ENCODE data around the gene ABL1.

Gene ABL1

DNA sequence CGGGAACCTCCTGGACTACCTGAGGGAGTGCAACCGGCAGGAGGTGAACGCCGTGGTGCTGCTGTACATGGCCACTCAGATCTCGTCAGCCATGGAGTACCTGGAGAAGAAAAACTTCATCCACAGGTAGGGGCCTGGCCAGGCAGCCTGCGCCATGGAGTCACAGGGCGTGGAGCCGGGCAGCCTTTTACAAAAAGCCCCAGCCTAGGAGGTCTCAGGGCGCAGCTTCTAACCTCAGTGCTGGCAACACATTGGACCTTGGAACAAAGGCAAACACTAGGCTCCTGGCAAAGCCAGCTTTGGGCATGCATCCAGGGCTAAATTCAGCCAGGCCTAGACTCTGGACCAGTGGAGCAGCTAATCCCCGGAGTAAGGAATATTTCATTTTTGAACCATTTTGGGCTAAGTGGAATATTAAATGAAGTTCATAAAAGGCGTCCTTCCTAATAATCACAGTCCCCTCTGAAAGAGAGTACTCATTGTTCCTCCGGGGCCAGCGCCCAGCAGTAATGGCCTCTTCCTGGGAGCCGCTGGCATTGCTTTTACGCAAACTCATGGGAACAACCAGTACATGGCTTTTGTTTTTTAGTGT is 38.0 kb downstream of the ABL1 start:
- no peak for DNase-seq

DNA sequence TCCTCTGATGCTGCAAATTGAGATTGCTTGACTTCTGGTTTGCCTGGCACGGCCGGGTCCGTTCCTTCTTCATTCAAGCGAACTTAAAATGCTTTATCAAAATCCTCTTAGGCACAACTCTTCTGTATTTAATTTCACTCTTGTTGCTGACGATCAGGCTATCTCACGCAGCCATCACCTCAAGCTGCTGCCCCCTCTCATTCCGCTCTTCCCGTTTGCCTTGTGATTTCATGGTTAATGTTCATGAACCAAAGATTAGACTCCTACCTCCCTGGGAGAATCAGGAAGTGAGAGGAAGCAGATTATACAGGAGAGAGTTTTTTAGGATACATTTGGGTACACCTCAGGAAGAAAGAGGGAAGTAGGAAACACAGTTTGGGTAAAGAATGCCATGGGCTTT is 38.9 kb downstream of the ABL1 start:
- DNase-seq: no peak

DNA sequence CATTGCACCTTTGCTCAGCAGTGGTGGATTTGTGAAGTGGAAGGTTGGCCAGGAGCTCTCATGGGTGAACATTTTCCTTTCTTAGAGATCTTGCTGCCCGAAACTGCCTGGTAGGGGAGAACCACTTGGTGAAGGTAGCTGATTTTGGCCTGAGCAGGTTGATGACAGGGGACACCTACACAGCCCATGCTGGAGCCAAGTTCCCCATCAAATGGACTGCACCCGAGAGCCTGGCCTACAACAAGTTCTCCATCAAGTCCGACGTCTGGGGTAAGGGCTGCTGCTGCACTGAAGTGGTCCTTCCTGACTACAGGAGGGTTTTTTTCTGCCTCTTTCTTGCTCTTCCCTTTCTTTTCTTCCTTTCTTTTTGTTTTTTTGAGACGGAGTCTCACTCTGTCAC is 39.7 kb downstream of the ABL1 start:
- DNase-seq: no peak

DNA sequence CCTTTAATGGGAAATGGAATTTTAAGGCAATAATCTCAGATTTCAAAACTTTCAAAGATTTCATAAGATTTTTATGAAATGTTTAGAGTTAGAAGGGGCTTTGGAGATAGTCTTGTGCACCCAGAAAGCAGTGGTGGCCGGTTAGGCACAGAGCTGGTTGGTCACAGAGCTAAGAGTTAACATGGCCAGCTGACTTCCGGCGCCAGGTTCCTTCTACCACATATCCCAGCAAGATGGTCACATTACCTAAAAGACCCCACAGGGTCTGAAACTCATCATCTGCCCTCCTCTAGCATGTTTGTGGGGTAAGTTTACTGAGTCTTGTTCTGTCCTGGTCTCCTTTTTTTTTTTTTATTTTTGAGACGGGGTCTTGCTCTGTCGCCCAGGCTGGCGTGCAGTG is 42.2 kb downstream of the ABL1 start:
- no peak for DNase-seq

DNA sequence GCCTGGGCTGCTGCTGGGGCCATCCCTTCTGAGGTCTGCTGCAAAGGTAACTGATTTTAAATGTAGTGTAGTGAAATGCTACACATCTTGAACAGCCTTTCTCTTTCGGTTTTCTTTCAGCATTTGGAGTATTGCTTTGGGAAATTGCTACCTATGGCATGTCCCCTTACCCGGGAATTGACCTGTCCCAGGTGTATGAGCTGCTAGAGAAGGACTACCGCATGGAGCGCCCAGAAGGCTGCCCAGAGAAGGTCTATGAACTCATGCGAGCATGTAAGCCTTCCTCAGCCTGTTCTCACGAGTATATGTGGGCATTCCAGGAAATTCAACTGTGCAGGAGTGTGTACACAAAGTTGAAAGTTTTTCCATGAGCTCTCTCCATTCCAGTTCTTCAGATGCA is 43.2 kb downstream of the ABL1 start:
- DNase-seq: no peak

DNA sequence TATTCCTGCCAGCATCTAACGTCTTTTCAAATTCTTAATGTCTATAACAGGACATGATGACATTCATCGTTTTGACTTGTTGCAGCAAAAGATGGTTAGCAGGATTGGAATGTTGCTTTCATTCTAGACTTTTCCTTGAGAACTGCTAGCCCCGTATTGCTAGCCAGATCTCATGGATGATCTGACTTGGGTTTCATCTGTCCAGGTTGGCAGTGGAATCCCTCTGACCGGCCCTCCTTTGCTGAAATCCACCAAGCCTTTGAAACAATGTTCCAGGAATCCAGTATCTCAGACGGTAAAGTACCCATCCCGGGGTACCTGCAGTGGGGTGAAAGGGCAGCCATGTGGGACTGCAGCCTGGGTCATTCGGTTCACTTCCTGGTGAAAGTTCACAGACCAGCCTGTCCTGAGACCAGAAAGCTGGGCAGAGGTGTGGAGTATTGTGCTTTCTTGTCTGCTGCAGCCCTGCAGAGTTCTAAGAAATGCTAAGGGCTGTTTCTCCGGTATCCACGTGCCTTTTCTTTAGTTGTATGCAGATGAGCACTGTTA is 44.9 kb downstream of the ABL1 start:
- DNase-seq: no peak

DNA sequence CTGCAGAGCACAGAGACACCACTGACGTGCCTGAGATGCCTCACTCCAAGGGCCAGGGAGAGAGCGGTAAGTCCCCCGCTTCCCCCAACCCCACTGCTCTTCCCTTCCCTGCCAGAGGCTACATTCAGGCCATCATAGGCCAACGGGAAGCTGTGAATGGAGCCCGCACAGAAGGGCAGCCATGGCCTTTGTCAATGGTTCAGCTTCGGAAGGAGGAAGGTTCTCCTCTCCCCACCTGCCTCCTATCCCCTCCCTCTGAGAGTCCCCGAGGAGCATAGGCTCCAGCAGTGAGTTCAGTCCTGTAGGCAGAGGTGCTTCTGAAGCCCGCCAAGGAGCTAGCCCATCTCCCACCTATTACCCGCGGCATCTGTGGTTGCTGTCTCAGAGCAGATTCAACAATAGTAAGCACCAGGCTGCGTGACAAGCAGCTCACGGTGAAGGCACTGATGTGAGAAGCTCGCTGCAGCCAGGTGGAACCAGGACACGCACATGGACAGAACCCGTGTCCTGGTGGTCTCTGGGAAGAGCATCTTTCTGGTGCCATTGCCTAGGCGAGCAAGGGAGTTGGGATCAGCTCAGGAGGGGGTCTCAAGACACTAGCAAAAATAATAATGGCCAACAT is 45.7 kb downstream of the ABL1 start:
- DNase-seq: no peak

DNA sequence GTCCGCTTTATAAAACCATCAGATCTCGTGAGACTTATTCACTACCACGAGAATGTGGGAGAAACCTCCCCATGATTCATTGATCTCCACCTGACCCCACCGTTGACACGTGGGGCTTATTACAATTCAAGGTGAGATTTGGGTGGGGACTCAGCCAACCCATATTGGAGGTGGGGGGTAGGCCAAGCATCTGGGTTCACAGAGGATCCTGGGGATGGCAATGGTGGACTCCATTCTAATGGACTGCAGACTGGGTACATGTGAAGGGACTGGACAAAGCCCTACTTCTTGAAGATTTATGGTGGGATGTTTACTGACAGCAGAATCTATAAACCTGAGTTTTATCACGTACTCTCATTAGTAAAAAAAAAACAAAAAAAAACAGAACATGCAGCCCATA is 46.5 kb downstream of the ABL1 start:
- DNase-seq: no peak

DNA sequence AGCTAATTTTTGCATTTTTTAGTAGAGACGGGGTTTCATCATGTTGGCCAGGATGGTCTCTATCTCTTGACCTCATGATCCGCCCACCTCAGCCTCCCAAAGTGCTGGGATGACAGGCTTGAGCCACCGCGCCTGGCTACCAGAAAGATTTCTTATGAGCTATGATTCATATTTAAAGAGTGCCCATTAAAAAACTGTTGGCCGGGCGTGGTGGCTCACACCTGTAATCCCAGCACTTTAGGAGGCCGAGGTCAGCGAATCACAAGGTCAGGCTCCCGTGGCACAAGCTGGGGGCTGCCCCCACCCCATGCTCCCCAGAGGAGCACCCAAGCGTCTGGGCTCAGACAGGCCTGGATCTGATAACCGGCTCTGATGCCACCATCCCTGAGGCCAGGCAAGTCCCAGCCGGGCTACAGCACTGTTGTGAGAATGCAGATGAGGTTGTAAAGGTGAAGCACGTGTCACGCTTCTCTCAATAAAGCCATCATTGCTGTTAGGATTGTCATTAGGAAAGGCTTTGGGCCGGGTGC is 47.7 kb downstream of the ABL1 start:
- DNase-seq: no peak

DNA sequence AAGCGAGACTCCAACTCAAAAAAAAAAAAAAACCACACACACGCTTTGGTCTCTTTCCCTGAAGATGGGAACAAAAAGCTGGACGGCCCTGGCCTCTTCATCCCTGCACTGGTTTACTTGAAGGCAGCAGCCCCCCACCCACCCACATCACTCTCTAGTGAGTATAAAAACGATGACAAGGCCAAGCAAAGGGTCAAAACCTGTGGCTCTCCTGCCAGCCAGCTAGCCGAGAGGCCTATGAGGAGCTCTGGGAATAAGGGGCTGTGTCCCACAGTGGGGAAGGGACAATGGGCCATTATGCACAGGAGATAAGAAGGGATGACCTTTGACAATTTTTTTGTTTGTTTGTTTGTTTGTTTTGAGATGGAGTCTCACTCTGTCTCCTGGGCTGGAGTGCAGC is 48.4 kb downstream of the ABL1 start:
- DNase-seq: no peak

DNA sequence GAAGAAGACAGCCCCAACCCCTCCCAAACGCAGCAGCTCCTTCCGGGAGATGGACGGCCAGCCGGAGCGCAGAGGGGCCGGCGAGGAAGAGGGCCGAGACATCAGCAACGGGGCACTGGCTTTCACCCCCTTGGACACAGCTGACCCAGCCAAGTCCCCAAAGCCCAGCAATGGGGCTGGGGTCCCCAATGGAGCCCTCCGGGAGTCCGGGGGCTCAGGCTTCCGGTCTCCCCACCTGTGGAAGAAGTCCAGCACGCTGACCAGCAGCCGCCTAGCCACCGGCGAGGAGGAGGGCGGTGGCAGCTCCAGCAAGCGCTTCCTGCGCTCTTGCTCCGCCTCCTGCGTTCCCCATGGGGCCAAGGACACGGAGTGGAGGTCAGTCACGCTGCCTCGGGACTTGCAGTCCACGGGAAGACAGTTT is 49.1 kb downstream of the ABL1 start:
- no peak for DNase-seq

DNA sequence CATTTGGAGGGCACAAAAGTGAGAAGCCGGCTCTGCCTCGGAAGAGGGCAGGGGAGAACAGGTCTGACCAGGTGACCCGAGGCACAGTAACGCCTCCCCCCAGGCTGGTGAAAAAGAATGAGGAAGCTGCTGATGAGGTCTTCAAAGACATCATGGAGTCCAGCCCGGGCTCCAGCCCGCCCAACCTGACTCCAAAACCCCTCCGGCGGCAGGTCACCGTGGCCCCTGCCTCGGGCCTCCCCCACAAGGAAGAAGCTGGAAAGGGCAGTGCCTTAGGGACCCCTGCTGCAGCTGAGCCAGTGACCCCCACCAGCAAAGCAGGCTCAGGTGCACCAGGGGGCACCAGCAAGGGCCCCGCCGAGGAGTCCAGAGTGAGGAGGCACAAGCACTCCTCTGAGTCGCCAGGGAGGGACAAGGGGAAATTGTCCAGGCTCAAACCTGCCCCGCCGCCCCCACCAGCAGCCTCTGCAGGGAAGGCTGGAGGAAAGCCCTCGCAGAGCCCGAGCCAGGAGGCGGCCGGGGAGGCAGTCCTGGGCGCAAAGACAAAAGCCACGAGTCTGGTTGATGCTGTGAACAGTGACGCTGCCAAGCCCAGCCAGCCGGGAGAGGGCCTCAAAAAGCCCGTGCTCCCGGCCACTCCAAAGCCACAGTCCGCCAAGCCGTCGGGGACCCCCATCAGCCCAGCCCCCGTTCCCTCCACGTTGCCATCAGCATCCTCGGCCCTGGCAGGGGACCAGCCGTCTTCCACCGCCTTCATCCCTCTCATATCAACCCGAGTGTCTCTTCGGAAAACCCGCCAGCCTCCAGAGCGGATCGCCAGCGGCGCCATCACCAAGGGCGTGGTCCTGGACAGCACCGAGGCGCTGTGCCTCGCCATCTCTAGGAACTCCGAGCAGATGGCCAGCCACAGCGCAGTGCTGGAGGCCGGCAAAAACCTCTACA is 49.8 kb downstream of the ABL1 start:
- DNase-seq: no peak

DNA sequence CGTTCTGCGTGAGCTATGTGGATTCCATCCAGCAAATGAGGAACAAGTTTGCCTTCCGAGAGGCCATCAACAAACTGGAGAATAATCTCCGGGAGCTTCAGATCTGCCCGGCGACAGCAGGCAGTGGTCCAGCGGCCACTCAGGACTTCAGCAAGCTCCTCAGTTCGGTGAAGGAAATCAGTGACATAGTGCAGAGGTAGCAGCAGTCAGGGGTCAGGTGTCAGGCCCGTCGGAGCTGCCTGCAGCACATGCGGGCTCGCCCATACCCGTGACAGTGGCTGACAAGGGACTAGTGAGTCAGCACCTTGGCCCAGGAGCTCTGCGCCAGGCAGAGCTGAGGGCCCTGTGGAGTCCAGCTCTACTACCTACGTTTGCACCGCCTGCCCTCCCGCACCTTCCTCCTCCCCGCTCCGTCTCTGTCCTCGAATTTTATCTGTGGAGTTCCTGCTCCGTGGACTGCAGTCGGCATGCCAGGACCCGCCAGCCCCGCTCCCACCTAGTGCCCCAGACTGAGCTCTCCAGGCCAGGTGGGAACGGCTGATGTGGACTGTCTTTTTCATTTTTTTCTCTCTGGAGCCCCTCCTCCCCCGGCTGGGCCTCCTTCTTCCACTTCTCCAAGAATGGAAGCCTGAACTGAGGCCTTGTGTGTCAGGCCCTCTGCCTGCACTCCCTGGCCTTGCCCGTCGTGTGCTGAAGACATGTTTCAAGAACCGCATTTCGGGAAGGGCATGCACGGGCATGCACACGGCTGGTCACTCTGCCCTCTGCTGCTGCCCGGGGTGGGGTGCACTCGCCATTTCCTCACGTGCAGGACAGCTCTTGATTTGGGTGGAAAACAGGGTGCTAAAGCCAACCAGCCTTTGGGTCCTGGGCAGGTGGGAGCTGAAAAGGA is 50.7 kb downstream of the ABL1 start:
- DNase-seq: no peak

DNA sequence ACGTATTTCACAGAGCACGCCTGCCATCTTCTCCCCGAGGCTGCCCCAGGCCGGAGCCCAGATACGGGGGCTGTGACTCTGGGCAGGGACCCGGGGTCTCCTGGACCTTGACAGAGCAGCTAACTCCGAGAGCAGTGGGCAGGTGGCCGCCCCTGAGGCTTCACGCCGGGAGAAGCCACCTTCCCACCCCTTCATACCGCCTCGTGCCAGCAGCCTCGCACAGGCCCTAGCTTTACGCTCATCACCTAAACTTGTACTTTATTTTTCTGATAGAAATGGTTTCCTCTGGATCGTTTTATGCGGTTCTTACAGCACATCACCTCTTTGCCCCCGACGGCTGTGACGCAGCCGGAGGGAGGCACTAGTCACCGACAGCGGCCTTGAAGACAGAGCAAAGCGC is 51.9 kb downstream of the ABL1 start:
- DNase-seq: no peak

DNA sequence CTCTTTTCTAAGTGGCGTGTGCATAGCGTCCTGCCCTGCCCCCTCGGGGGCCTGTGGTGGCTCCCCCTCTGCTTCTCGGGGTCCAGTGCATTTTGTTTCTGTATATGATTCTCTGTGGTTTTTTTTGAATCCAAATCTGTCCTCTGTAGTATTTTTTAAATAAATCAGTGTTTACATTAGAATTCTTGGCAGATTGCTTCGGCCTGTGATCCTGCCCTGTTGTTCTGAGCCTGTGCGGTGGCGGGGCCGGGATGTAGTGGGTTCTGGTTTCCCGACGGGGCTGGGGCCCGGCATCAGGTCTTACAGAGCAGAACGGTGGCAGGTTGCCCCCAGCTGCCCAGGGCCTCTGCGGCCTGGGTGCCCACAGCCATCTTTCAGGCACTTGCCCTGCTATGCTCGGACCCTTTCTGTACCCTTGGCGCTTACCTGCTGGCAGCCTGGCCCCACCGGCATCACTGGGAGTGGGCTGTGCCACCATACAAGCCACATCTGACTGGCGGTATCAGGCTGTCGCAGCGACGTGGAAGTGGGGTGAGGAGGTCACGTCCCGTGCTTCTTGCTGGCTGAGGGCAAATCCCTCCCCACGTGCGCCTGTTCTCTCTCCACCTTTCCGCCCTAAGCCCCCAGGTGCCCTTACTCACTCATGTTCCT is 52.6 kb downstream of the ABL1 start:
- no peak for DNase-seq

DNA sequence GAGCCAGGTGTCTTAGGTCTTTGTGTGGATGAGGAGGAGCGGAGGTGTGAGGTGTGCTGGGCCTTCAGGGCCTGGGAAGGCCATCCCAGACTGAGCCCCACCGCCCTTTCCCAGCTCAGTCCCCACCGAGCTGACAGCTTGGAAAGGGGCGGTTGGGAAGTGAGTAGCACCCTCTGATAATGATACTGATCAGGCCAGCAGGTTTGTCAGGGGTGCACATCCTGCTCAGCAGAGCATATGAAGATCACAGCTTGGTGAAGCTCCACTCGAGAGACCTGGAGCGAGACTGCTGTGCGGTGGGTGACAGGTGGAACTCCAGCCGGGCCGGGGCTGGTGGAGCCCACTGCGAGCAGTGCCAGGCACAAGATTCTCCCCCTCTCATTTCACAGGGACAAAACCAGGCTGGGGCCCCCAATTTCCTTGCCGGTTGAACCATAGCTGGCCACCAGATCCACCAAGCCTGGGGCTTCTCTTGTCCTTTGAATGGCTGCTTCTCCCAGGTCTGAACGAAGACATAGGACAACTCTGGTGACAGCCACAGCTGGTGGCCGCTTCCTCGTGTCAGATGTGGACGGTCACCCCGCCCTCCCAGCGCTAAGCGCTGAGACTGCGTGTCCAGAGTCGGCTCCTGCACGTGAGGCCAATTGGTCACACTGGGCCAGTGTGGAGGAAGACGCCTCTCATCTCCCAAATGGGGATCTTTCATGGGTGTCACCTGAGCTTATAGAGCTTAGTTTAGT is 53.3 kb downstream of the ABL1 start:
- no peak for DNase-seq

DNA sequence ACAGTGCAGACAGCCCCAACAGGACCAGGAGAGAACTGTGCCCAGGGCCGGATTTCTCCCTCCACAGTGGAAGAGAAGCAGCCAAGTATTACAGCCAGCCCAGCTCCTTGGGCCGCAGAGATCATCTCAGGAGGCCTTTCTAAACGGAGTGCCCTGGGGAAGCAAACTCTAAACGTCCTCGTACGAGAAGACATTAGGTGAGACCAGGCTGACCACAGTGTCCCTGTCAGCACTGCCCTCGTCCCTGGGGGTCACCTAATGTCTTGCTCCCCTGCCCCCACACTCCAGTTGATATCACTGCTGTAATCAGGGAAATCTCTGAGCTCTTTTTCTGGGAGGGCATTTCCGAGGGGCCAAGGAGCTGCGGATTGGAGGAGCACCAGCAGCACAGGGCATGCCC is 55.1 kb downstream of the ABL1 start:
- DNase-seq: no peak

DNA sequence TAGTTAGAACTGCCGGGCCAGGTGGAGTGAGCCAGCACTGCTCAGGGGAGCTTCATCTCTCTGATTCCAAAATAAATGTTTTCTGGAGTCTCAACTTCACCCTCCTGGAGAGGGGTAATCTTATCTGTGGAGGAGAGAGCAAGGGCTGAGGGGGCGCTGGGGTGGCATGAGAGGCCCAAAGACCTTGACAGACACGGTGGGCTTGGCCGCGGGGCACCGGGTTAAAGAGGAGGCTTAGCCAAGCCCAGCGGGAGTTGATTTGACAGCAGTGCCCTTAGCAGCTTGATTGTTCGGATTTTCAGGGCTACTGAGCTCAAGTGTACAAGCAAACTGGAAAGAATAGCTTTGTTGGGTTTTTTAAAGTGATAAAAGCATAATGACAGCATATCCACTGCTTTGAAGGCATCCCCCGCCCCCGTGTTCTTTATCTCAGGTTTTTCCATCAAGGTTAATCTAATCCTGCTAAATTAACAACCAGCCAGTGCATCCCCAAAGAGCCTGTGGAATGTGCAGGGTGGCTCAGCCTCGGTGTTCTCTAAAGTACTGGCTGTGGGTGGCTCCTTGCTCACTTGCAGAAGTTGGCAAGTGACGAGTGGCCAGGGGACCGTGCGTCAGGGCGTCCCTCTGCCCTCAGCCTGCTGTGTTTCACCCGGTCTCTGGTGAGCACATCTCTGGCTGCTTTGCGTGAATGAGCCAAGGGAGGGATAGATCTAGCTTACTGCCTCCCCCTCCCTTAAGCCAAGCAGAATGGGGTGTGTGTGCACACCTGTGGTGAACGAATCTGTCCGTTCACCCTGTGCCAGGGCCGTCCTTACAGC is 56.0 kb downstream of the ABL1 start:
- DNase-seq: no peak

DNA sequence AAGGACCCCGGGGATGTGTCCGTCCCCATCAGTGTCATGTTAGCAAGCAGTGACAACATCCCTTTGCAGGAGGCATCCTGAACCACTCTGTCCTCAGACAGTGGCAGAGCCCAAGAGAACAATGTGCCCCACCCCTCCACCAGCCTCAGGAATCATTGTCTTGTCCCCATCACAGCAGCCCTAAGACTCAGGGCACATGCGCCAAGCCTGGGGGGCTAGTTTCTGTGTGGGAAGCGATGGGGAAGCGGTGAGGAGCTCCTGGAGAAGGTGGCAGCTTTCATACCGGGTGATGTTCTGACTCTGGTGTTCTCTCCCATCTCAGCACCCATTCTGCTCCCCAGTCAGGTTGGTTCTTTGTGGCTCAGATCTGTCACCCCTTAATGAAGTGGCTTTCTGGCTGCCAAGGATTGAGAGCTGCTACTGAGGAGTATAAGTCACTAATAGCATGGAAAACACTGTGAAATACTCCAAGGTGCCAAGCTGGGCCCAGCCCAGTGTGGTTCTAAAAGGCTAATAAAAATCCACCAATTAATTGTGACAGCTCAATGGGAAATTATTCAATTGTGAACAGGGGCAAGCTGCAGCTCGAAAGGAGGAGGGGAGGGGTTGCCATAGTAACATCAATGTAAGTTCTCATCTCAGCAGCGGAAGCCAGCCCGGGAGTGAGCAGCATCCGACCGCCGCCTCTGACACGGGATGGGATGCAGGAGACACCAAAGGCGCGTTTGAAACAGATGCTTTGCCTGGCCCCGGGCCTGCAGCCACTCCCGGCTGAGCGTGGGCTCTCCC is 56.8 kb downstream of the ABL1 start:
- DNase-seq: no peak

Measured in activated CD4-positive, alpha-beta T cell treated with anti-CD3 and anti-CD28 coated beads, Interleukin-2, amount 50 U/mL, for 1 hour (primary cell).